ENCODE data around the gene YBEY.

The YBEY gene

DNA sequence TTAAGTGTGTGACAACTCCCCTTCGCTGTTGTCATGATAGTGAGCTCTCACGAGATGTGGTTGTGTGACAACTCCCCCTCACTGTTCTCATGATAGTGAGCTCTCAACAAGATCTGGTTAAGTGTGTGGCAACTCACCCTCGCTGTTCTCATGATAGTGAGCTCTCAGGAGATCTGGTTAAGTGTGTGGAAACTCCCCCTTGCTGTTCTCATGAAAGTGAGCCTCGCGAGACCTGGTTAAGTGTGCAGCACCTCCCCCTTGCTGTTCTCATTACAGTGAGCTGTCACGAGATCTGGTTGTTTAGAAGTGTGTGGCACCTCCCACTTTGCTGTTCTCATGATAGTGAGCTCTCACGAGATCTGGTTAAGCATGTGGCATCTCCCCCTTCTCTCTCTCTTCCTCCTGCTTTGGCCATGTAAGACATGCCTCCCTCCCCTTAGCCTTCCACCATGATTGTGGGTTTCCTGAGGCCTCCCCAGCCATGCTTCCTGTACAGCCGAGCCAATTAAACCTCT is 32.5 kb upstream of the YBEY start (continued):
- TF ChIP-seq ZNF391 (tag by site-specific recombination; IDR thresholded peaks at IDR 0.05; ENCODE audit: borderline replicate concordance, low read depth): no peak
- no peak for TF ChIP-seq ZNF132 (tag by site-specific recombination; IDR thresholded peaks at IDR 0.05; ENCODE audit: borderline replicate concordance)
- peak; percentile 78 for TF ChIP-seq SP3 (tag by site-specific recombination; IDR thresholded peaks at IDR 0.05)
- no peak for TF ChIP-seq ZNF624 (tag by site-specific recombination; IDR thresholded peaks at IDR 0.05)
- no peak for TF ChIP-seq TRIM28 (IDR thresholded peaks at IDR 0.05; ENCODE audit: borderline replicate concordance, low read length)
- TF ChIP-seq, protein P1, sequence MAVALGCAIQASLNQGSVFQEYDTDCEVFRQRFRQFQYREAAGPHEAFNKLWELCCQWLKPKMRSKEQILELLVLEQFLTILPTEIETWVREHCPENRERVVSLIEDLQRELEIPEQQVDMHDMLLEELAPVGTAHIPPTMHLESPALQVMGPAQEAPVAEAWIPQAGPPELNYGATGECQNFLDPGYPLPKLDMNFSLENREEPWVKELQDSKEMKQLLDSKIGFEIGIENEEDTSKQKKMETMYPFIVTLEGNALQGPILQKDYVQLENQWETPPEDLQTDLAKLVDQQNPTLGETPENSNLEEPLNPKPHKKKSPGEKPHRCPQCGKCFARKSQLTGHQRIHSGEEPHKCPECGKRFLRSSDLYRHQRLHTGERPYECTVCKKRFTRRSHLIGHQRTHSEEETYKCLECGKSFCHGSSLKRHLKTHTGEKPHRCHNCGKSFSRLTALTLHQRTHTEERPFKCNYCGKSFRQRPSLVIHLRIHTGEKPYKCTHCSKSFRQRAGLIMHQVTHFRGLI (tag by site-specific recombination; IDR thresholded peaks at IDR 0.05): no peak
- TF ChIP-seq SP2 (tag by site-specific recombination; IDR thresholded peaks at IDR 0.05): peak; percentile 41; the same call in 1 of the 2 replicates
- peak; percentile 91 for TF ChIP-seq ZNF341 (tag by site-specific recombination; IDR thresholded peaks at IDR 0.05; ENCODE audit: low read depth)
- TF ChIP-seq, protein P2, sequence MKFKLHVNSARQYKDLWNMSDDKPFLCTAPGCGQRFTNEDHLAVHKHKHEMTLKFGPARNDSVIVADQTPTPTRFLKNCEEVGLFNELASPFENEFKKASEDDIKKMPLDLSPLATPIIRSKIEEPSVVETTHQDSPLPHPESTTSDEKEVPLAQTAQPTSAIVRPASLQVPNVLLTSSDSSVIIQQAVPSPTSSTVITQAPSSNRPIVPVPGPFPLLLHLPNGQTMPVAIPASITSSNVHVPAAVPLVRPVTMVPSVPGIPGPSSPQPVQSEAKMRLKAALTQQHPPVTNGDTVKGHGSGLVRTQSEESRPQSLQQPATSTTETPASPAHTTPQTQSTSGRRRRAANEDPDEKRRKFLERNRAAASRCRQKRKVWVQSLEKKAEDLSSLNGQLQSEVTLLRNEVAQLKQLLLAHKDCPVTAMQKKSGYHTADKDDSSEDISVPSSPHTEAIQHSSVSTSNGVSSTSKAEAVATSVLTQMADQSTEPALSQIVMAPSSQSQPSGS (tag by site-specific recombination; IDR thresholded peaks at IDR 0.05; ENCODE audit: low read depth): no peak
- TF ChIP-seq ZNF747 (tag by site-specific recombination; IDR thresholded peaks at IDR 0.05): no peak
- peak; percentile 19; the same call in 1 of the 2 replicates for TF ChIP-seq ZBTB17 (tag by site-specific recombination; IDR thresholded peaks at IDR 0.05)
- TF ChIP-seq ZNF239 (tag by site-specific recombination; IDR thresholded peaks at IDR 0.05): no peak

DNA sequence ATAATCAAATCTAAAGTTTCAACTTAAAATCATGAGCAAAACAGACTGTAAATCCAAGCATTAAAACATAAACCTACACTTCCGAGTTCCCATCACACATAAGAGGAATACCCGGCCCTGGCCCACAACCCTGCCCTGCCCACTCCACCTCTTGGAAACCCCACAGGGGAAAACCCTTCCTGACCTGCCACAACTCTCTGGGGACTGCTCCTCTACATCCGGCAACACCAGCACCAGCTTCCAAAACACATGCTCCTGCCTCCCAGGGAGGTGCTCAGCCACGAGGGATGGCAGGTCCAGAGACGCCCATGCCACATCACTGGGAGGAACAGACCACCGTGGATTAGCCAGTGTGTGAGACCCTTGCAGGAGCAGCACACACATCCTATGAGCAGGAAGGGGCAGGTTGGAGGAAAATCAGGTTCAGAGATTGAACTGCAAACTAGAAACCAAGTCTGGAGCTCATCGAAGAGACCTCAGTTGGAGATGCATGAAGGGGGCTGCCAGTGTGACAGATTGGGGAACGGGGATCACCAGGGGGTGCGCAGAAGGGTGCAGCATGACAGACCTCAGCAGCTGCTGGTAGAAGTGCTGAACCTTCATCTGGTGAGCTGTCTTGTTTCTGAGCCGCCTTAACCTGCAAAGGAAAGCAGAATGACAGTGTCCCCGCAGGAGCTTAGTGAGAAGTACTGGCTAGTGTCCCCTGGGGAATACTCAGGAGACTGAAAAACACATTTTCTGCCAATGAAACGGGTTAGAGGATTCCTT is 31.8 kb upstream of the YBEY start:
- Histone ChIP-seq H3K4me3 (ENCODE audit: low read depth, low read length) (no peak overlapping the region), H3K9me3 (ENCODE audit: control insufficient read depth, insufficient read depth, low read depth, low read length) (no peaks in the 10 kb centered on the region), H3K27ac (ENCODE audit: extremely low read depth, low read depth, low read length) (no peak overlapping the region), H3K36me3 (ENCODE audit: control insufficient read depth in 2 of 2, insufficient read depth in 1 of 2, low read length in 2 of 2) (peaks cover 66 to 95% of the 10 kb centered on the region in 2 experiments), H3K4me1 (ENCODE audit: control insufficient read depth, insufficient read depth, low read length) (no peaks in the 10 kb centered on the region)
- POLR2A ChIA-PET: interaction anchor here (1.1 to 1.4 kb wide), 2 partner anchors 11 to 111 kb away, joined by 3 read pairs; no protein-coding TSS in a partner anchor
- CTCF ChIA-PET: no interaction called here
- TF ChIP-seq GLIS1 (tag by site-specific recombination; IDR thresholded peaks at IDR 0.05): 0 out of 2 replicates have a peak, but pooled peaks have one; percentile 17
- TF ChIP-seq, protein P2 (tag by site-specific recombination; IDR thresholded peaks at IDR 0.05; ENCODE audit: low read depth): no peak

DNA sequence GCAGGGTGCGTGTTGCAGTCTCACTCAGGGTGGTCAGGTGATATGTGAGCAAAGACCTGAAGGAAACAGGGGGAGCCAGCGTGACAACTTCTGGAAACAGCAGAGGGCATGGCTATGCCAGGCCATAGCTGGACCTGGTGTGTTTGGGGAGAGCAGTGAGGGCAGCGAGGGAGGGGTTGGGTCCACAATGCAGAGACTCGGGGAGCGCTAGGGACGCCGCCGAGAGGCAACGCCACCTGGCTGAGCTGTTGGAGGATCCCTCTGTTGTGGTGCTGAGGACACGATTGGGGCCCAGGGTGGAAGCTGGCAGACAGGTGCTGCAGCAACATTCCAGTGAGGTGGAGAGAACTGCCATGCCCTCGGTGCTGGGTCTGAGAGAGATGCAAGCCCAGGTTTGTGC is 31.0 kb upstream of the YBEY start:
- Histone ChIP-seq H3K4me1 (ENCODE audit: control insufficient read depth, insufficient read depth, low read length) (no peaks in the 10 kb centered on the region), H3K36me3 (ENCODE audit: control insufficient read depth in 2 of 2, insufficient read depth in 1 of 2, low read length in 2 of 2) (peaks cover 67 to 93% of the 10 kb centered on the region in 2 experiments), H3K27ac (ENCODE audit: extremely low read depth, low read depth, low read length) (no peak overlapping the region), H3K4me3 (ENCODE audit: low read depth, low read length) (no peak overlapping the region), H3K9me3 (ENCODE audit: control insufficient read depth, insufficient read depth, low read depth, low read length) (no peaks in the 10 kb centered on the region)
- CTCF ChIA-PET: no interaction called here
- POLR2A ChIA-PET: interaction anchor here (1.4 kb wide), 1 partner anchor 112 kb away, joined by 3 read pairs; no protein-coding TSS in a partner anchor
- TF ChIP-seq, protein P3, sequence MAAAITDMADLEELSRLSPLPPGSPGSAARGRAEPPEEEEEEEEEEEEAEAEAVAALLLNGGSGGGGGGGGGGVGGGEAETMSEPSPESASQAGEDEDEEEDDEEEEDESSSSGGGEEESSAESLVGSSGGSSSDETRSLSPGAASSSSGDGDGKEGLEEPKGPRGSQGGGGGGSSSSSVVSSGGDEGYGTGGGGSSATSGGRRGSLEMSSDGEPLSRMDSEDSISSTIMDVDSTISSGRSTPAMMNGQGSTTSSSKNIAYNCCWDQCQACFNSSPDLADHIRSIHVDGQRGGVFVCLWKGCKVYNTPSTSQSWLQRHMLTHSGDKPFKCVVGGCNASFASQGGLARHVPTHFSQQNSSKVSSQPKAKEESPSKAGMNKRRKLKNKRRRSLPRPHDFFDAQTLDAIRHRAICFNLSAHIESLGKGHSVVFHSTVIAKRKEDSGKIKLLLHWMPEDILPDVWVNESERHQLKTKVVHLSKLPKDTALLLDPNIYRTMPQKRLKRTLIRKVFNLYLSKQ (tag by site-specific recombination; IDR thresholded peaks at IDR 0.05; ENCODE audit: borderline replicate concordance): no peak
- TF ChIP-seq ZFP69B (tag by site-specific recombination; IDR thresholded peaks at IDR 0.05) (no peak), IKZF3 (tag by site-specific recombination; IDR thresholded peaks at IDR 0.05) (no peak), ZNF19 (tag by site-specific recombination; IDR thresholded peaks at IDR 0.05; ENCODE audit: low read depth) (no peak), ZNF776 (tag by site-specific recombination; IDR thresholded peaks at IDR 0.05; ENCODE audit: borderline replicate concordance) (no peak), ZNF670 (tag by site-specific recombination; IDR thresholded peaks at IDR 0.05; ENCODE audit: low read depth) (no peak), ZNF747 (tag by site-specific recombination; IDR thresholded peaks at IDR 0.05) (no peak)
- TF ChIP-seq, protein P4, sequence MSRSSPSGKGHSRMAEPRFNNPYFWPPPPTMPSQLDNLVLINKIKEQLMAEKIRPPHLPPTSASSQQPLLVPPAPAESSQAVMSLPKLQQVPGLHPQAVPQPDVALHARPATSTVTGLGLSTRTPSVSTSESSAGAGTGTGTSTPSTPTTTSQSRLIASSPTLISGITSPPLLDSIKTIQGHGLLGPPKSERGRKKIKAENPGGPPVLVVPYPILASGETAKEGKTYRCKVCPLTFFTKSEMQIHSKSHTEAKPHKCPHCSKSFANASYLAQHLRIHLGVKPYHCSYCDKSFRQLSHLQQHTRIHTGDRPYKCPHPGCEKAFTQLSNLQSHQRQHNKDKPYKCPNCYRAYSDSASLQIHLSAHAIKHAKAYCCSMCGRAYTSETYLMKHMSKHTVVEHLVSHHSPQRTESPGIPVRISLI (tag by site-specific recombination; IDR thresholded peaks at IDR 0.05): no peak
- TF ChIP-seq, protein P5, sequence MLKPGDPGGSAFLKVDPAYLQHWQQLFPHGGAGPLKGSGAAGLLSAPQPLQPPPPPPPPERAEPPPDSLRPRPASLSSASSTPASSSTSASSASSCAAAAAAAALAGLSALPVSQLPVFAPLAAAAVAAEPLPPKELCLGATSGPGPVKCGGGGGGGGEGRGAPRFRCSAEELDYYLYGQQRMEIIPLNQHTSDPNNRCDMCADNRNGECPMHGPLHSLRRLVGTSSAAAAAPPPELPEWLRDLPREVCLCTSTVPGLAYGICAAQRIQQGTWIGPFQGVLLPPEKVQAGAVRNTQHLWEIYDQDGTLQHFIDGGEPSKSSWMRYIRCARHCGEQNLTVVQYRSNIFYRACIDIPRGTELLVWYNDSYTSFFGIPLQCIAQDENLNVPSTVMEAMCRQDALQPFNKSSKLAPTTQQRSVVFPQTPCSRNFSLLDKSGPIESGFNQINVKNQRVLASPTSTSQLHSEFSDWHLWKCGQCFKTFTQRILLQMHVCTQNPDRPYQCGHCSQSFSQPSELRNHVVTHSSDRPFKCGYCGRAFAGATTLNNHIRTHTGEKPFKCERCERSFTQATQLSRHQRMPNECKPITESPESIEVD (tag by site-specific recombination; IDR thresholded peaks at IDR 0.05): no peak
